Osteoblast (primary cell): ENCODE data around the gene ESYT2. TPM values are rescaled to one million over a fixed set of nuclear protein-coding genes. Genes with fewer than 3 reads are reported as not detected.
"Not testable (repeated sequence)": the region's sequence is repeated elsewhere in the genome, so short reads cannot be mapped to it uniquely, and the experiment has no call there.

Source experiments
- DNase-seq: peaks from one replicate; pipeline ENCODE4 v3.0.0; 2011; ENCODE audit warnings: low spot score, mixed read lengths; ENCODE audit not compliant: insufficient read length; ENCODE audit errors: missing footprints
- H2AFZ ChIP-seq: 2 replicates; pipeline ENCODE4 v1.6.0; 2011; ENCODE audit warnings: mild to moderate bottlenecking, low read length
- H3K27ac ChIP-seq: 2 replicates; pipeline ENCODE4 v1.5.1; 2011; ENCODE audit warnings: mild to moderate bottlenecking, low read depth, low read length, moderate library complexity
- H3K27me3 ChIP-seq: 2 replicates; pipeline ENCODE4 v1.6.0; 2012; ENCODE audit warnings: mild to moderate bottlenecking, control low read depth, inconsistent platforms, low read length, moderate library complexity; ENCODE audit not compliant: insufficient read depth
- H3K36me3 ChIP-seq: 2 replicates; pipeline ENCODE4 v1.5.1; 2011; ENCODE audit warnings: mild to moderate bottlenecking, low read length, control low read depth, moderate library complexity; ENCODE audit not compliant: insufficient read depth
- H3K4me1 ChIP-seq: 2 replicates; pipeline ENCODE4 v1.5.1; 2011; ENCODE audit warnings: mild to moderate bottlenecking, low read length, control low read depth, moderate library complexity; ENCODE audit not compliant: insufficient read depth
- H3K4me2 ChIP-seq: 2 replicates; pipeline ENCODE4 v1.6.0; 2011; ENCODE audit warnings: mild to moderate bottlenecking, low read length; ENCODE audit not compliant: insufficient read depth
- H3K4me3 ChIP-seq: fragments of 200-600 bp; sonication (generic); 3 replicates; pipeline ENCODE4 v1.5.1; 2012; ENCODE audit warnings: mild to moderate bottlenecking, low read length, inconsistent platforms; ENCODE audit not compliant: insufficient read depth
- H3K79me2 ChIP-seq: 2 replicates; pipeline ENCODE4 v1.6.0; 2012; ENCODE audit warnings: mild to moderate bottlenecking, low read length, control low read depth, inconsistent platforms; ENCODE audit not compliant: insufficient read depth
- H3K9me3 ChIP-seq: 2 replicates; pipeline ENCODE4 v1.5.1; 2011; ENCODE audit warnings: low read depth, low read length, control low read depth
- H4K20me1 ChIP-seq: 2 replicates; pipeline ENCODE4 v1.6.0; 2012; ENCODE audit warnings: mild to moderate bottlenecking, low read length, control low read depth; ENCODE audit not compliant: insufficient read depth
- CTCF ChIP-seq: IDR thresholded peaks from 2 replicates; pipeline ENCODE4 v1.5.1; 2011; ENCODE audit warnings: mild to moderate bottlenecking, low read depth, low read length, moderate library complexity; ENCODE audit errors: extremely low read depth
- total RNA-seq: library from RNA; depleted of rRNA; stranded (reverse); fragments of >200 nt; gene quantifications from 2 replicates; pipeline ENCODE4 v1.2.3, GENCODE V29; 2012

Gene ESYT2
- total RNA-seq, 1 donor, result 132 TPM

- peak within 1 kb of the TSS; percentile 94 for H3K4me2 ChIP-seq
- TF ChIP-seq CTCF, result no peak
- H3K79me2 ChIP-seq, result peaks cover 46% of the 10 kb centered on the region
- H3K9me3 ChIP-seq, result no peaks in the 10 kb centered on the region
- peak within 1 kb of the TSS; percentile 92 for H2AFZ ChIP-seq
- H3K27ac ChIP-seq, result peak within 1 kb of the TSS; percentile 82
- peaks cover 17% of the 10 kb centered on the region for H3K4me1 ChIP-seq
- H3K4me3 ChIP-seq, result peak within 1 kb of the TSS; percentile 88
- H4K20me1 ChIP-seq, result no peaks in the 10 kb centered on the region
- DNase-seq, result peak; percentile 99
- peaks cover 16% of the 10 kb centered on the region for H3K36me3 ChIP-seq
- H3K27me3 ChIP-seq, result no peaks in the 10 kb centered on the region
Measured at GRCh38 chr7:158704524-158705233, 124.6 kb downstream of the ESYT2 start, which contains the start of gene NCAPG2. NCAPG2 (minus strand) TSS chr7:158704804; CDS start chr7:158701899, 2,905 bp downstream.

GRCh38 chr7:158703679-158704523, 125.4 kb downstream of the ESYT2 start:
- peak overlapping the region; percentile 94 for H3K4me2 ChIP-seq
- H3K9me3 ChIP-seq, H3K27me3 ChIP-seq, DNase-seq, H4K20me1 ChIP-seq: not testable (repeated sequence)
- H3K36me3 ChIP-seq, result peaks cover 16% of the 10 kb centered on the region
- H3K4me3 ChIP-seq, result peak overlapping the region; percentile 88
- peaks cover 54% of the 10 kb centered on the region for H3K79me2 ChIP-seq
- H3K4me1 ChIP-seq, result peaks cover 17% of the 10 kb centered on the region
- H2AFZ ChIP-seq, result peak overlapping the region; percentile 92
- H3K27ac ChIP-seq, result peak overlapping the region; percentile 82

- H3K27me3 ChIP-seq, result no peaks in the 10 kb centered on the region
- no peaks in the 10 kb centered on the region for H4K20me1 ChIP-seq
- TF ChIP-seq CTCF, result no peak
- H3K4me2 ChIP-seq, result peak overlapping the region; percentile 94
- H3K4me1 ChIP-seq, result peaks cover 17% of the 10 kb centered on the region
- H3K27ac ChIP-seq, result no peak overlapping the region
- no peak overlapping the region for H3K4me3 ChIP-seq
- H2AFZ ChIP-seq, result peak overlapping the region; percentile 40
- DNase-seq, result no peak
- peaks cover 16% of the 10 kb centered on the region for H3K36me3 ChIP-seq
- H3K9me3 ChIP-seq, result no peaks in the 10 kb centered on the region
- peaks cover 62% of the 10 kb centered on the region for H3K79me2 ChIP-seq
Measured at GRCh38 chr7:158702944-158703343, 126.4 kb downstream of the ESYT2 start.

GRCh38 chr7:158702196-158702595, 127.1 kb downstream of the ESYT2 start:
- Histone ChIP-seq H3K4me3 (no peak overlapping the region), H3K79me2 (peaks cover 62% of the 10 kb centered on the region), H3K36me3 (peaks cover 16% of the 10 kb centered on the region), H3K4me2 (peak overlapping the region; percentile 14), H3K27me3 (no peaks in the 10 kb centered on the region), H3K27ac (no peak overlapping the region), H3K9me3 (no peaks in the 10 kb centered on the region), H4K20me1 (no peaks in the 10 kb centered on the region), H3K4me1 (peaks cover 17% of the 10 kb centered on the region), H2AFZ (peak overlapping the region; percentile 54)
- DNase-seq, result no peak
- no peak for TF ChIP-seq CTCF
